Vagina (tissue), 2 donors: ENCODE data around the gene COX7B.
"Not testable (repeated sequence)": the region's sequence is repeated elsewhere in the genome, so short reads cannot be mapped to it uniquely, and the experiment has no call there.

ENCODE experiments used
- POLR2A ChIP-seq, 2 donors: fragments of 450-650 bp; IDR thresholded peaks; one replicate each; pipeline ENCODE4 v1.6.1; 2017; ENCODE audit warnings: antibody characterized with exemption in 2 of 2, mild to moderate bottlenecking in 2 of 2, moderate library complexity in 2 of 2
- POLR2AphosphoS5 ChIP-seq, 2 donors: sonication (generic); formaldehyde crosslinking; IDR thresholded peaks; one replicate each; pipeline ENCODE4 v1.9.0; 2017; ENCODE audit warnings: antibody characterized with exemption in 2 of 2, mild to moderate bottlenecking in 2 of 2, low read depth in 1 of 2; ENCODE audit not compliant: insufficient read depth in 1 of 2
- TF ChIP-seq, protein P1 (sequence below), 3 experiments: fragments of 450-650 bp in 2 of 3; fragments of 200-600 bp in 1 of 3; sonication (generic) in 1 of 3; IDR thresholded peaks; one replicate each; pipeline ENCODE4 v1.5.1; 2017 to 2019; ENCODE audit warnings: antibody characterized with exemption in 3 of 3, mild to moderate bottlenecking in 2 of 3, moderate library complexity in 2 of 3

DNA sequence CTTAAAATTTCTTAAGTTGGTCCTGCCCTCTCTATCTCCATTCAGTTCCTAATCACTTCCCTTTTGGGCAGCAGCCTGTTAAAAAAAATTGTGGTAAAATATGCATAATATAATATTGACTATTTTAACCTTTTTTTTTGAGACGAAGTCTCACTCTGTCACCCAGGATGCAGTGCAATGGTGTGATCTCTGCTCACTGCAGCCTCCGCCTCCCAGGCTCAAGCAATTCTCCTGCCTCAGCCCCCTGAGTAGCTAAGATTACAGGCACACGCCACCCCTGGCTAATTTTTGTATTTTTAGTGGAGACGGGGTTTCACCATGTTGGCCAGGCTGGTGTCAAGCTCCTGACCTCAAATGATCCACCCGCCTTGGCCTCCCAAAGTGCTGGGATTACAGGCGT lies 20.1 kb downstream of the COX7B start:
- not testable (repeated sequence) for TF ChIP-seq POLR2A (IDR thresholded peaks at IDR 0.05); POLR2AphosphoS5 (IDR thresholded peaks at IDR 0.05; ENCODE audit: insufficient read depth in 1 of 2, low read depth in 1 of 2)
- TF ChIP-seq, protein P1, sequence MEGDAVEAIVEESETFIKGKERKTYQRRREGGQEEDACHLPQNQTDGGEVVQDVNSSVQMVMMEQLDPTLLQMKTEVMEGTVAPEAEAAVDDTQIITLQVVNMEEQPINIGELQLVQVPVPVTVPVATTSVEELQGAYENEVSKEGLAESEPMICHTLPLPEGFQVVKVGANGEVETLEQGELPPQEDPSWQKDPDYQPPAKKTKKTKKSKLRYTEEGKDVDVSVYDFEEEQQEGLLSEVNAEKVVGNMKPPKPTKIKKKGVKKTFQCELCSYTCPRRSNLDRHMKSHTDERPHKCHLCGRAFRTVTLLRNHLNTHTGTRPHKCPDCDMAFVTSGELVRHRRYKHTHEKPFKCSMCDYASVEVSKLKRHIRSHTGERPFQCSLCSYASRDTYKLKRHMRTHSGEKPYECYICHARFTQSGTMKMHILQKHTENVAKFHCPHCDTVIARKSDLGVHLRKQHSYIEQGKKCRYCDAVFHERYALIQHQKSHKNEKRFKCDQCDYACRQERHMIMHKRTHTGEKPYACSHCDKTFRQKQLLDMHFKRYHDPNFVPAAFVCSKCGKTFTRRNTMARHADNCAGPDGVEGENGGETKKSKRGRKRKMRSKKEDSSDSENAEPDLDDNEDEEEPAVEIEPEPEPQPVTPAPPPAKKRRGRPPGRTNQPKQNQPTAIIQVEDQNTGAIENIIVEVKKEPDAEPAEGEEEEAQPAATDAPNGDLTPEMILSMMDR (IDR thresholded peaks at IDR 0.05): not testable (repeated sequence)
